Caco-2 (cell line): ENCODE data around the gene ZNF175. TPM values are rescaled to one million over a fixed set of nuclear protein-coding genes. Genes with fewer than 3 reads are reported as not detected.

Experiments used
- BruUV-seq: library from RNA; stranded (reverse); fragments of 400-500 nt; replicated peaks from 2 replicates; lab custom pipeline; 2021; lab: Mats Ljungman, UMichigan
- CTCF ChIA-PET: fragments of 300-600 bp; sonication (Branson Sonifier 250); formaldehyde crosslinking; loops from one replicate; lab custom pipeline; 2022; ENCODE audit warnings: antibody characterized with exemption; lab: Charles Lee
- POLR2A ChIA-PET: fragments of 300-600 bp; sonication (Branson Sonifier 250); formaldehyde crosslinking; loops from one replicate; lab custom pipeline; 2022; ENCODE audit warnings: antibody characterized with exemption; lab: Charles Lee
- DNase-seq, 2 experiments: peaks; one replicate each; pipeline versions ENCODE4 v3.0.0 to v3.0.0-alpha.2; 2020 to 2022
- H3K27me3 ChIP-seq: replicated peaks from 2 replicates; pipeline ENCODE4 v1.6.0; 2011; ENCODE audit warnings: low read length; ENCODE audit not compliant: control insufficient read depth, insufficient read depth
- H3K36me3 ChIP-seq: 2 replicates; pipeline ENCODE4 v1.5.1; 2011; ENCODE audit warnings: low read length; ENCODE audit not compliant: control insufficient read depth, insufficient read depth
- H3K4me1 ChIP-seq: fragments of 250-450 bp; sonication (Bioruptor Pico); 2 replicates; pipeline ENCODE4 v1.5.1; 2020; ENCODE audit warnings: mild to moderate bottlenecking
- H3K4me3 ChIP-seq: 2 replicates; pipeline ENCODE4 v1.5.1; 2011; ENCODE audit warnings: low read depth, mild to moderate bottlenecking, control low read depth, low read length
- H3K9me3 ChIP-seq: fragments of 250-450 bp; sonication (Bioruptor Pico); 2 replicates; pipeline ENCODE4 v1.5.1; 2020; ENCODE audit warnings: mild to moderate bottlenecking, moderate library complexity
- H3K27ac Mint-ChIP-seq: one replicate; pipeline ENCODE4 v1.8.0; 2022; ENCODE audit warnings: mixed read lengths; ENCODE audit not compliant: unreplicated experiment
- H3K27me3 Mint-ChIP-seq: one replicate; pipeline ENCODE4 v1.8.0; 2022; ENCODE audit warnings: mixed read lengths; ENCODE audit not compliant: insufficient read depth, unreplicated experiment
- H3K36me3 Mint-ChIP-seq: one replicate; pipeline ENCODE4 v1.8.0; 2022; ENCODE audit warnings: mild to moderate bottlenecking, mixed read lengths; ENCODE audit not compliant: insufficient read depth, unreplicated experiment
- H3K4me1 Mint-ChIP-seq: one replicate; pipeline ENCODE4 v1.8.0; 2022; ENCODE audit warnings: low read depth, mixed read lengths; ENCODE audit not compliant: unreplicated experiment
- H3K4me3 Mint-ChIP-seq: one replicate; pipeline ENCODE4 v1.8.0; 2022; ENCODE audit warnings: mild to moderate bottlenecking, moderate library complexity, mixed read lengths; ENCODE audit not compliant: unreplicated experiment
- H3K9me3 Mint-ChIP-seq: one replicate; pipeline ENCODE4 v1.8.0; 2022; ENCODE audit warnings: mixed read lengths; ENCODE audit not compliant: unreplicated experiment
- intact Hi-C: fragments of 100-400 bp; cut with micrococcal nuclease; formaldehyde crosslinking; loops from one replicate; pipeline ENCODE4 v1.10.0; 2022; ENCODE audit not compliant: unreplicated experiment
- total RNA-seq: library from RNA; stranded (reverse); gene quantifications from 2 replicates; pipeline ENCODE4 v1.2.3, GENCODE V29; 2022
- TF ChIP-seq, protein P1 (sequence below), 2 experiments: fragments of 200-600 bp in 1 of 2; IDR thresholded peaks; 1 replicate in 1 of 2; 2 replicates in 1 of 2; pipeline versions ENCODE4 v1.5.1 to v1.8.0; 2011 to 2022; ENCODE audit warnings: antibody characterized with exemption in 1 of 2, control low read depth in 1 of 2, inconsistent platforms in 1 of 2, low read depth in 1 of 2, low read length in 1 of 2, mild to moderate bottlenecking in 1 of 2, moderate library complexity in 1 of 2; ENCODE audit not compliant: insufficient read depth in 1 of 2, severe bottlenecking in 1 of 2, unreplicated experiment in 1 of 2

The ZNF175 gene
- total RNA-seq, 1 experiment from 2014 or later = 8.7 TPM

DNA sequence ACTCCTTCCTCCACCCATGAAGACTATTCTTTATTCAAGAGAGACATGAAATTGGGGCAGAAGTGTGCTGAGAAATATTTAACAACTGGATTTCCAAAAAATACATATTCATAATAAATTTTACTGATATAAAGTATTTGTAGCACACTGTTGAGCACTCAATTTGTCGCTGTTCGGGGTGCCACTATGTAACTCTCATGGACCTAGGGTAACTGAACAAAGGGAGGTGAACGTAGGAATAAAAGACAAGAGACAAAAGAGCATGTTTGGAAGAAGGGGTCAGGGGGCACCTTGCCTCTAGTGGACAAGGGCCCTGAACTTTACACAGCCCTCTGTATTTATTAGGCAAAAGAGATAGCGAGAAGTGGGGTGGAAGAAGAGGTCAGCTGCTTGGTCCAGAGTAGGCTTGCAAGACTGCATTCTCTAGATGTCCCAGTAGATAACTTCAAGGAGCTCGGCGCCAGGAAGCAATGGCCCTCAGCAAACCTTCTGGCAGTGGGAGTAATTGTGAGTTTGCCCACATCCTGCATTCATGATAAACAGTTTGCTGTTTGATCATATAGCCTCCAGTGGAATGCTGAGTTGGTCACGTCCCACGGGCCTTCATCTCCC is 4.5 kb upstream of the ZNF175 start:
- POLR2A ChIA-PET = no interaction called here
- BruUV-seq = no TSS peak
- H3K9me3 Mint-ChIP-seq = no peaks in the 10 kb centered on the region
- Histone ChIP-seq H3K4me1 (peaks cover 34% of the 10 kb centered on the region), H3K9me3 (no peaks in the 10 kb centered on the region), H3K4me3 (no peak overlapping the region), H3K36me3 (no peaks in the 10 kb centered on the region), H3K27me3 (no peaks in the 10 kb centered on the region)
- peaks cover 8% of the 10 kb centered on the region for H3K36me3 Mint-ChIP-seq
- H3K27me3 Mint-ChIP-seq = peaks cover 2% of the 10 kb centered on the region
- H3K4me1 Mint-ChIP-seq = peaks cover 17% of the 10 kb centered on the region
- TF ChIP-seq, protein P1, sequence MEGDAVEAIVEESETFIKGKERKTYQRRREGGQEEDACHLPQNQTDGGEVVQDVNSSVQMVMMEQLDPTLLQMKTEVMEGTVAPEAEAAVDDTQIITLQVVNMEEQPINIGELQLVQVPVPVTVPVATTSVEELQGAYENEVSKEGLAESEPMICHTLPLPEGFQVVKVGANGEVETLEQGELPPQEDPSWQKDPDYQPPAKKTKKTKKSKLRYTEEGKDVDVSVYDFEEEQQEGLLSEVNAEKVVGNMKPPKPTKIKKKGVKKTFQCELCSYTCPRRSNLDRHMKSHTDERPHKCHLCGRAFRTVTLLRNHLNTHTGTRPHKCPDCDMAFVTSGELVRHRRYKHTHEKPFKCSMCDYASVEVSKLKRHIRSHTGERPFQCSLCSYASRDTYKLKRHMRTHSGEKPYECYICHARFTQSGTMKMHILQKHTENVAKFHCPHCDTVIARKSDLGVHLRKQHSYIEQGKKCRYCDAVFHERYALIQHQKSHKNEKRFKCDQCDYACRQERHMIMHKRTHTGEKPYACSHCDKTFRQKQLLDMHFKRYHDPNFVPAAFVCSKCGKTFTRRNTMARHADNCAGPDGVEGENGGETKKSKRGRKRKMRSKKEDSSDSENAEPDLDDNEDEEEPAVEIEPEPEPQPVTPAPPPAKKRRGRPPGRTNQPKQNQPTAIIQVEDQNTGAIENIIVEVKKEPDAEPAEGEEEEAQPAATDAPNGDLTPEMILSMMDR (IDR thresholded peaks at IDR 0.05; ENCODE audit: insufficient read depth in 1 of 2, low read depth in 1 of 2, low read length in 1 of 2, severe bottlenecking in 1 of 2, unreplicated experiment in 1 of 2) = no peak
- CTCF ChIA-PET = interaction anchor here (0.9 kb wide), 1 partner anchor 94 kb away, joined by 3 read pairs; no protein-coding TSS in a partner anchor
- intact Hi-C loops = no loop called here
- peak; percentile 53 to 84 for DNase-seq
- no peak overlapping the region for H3K27ac Mint-ChIP-seq
- peak overlapping the region; percentile 2 for H3K4me3 Mint-ChIP-seq

DNA sequence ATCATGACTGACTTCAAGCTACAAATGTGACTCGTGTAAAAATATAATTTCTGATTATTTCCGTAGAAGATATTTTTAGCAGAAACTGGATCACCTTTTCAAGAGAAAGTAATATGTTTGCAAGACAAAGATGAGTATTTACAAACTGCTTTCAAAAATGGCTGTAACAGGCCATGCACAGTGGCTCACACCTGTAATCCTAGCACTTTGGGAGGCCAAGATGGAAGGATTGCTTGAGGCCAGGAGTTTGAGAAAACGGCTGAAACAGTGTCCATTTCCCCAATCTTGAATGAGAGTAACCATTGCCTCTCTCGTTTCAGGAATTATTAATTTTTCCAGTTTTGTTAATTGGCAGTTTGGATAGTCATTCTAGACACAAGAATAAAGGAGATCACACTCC is 3.5 kb upstream of the ZNF175 start:
- Mint-ChIP-seq H3K4me3 (no peak overlapping the region), H3K4me1 (peaks cover 21% of the 10 kb centered on the region), H3K27me3 (peaks cover 2% of the 10 kb centered on the region), H3K27ac (no peak overlapping the region), H3K36me3 (peaks cover 12% of the 10 kb centered on the region), H3K9me3 (no peaks in the 10 kb centered on the region)
- no peak overlapping the region for H3K4me3 ChIP-seq
- H3K9me3 ChIP-seq = no peaks in the 10 kb centered on the region
- no peak for DNase-seq
- TF ChIP-seq, protein P1 (IDR thresholded peaks at IDR 0.05; ENCODE audit: insufficient read depth in 1 of 2, low read depth in 1 of 2, low read length in 1 of 2, severe bottlenecking in 1 of 2, unreplicated experiment in 1 of 2) = no peak
- H3K27me3 ChIP-seq = no peaks in the 10 kb centered on the region
- no peaks in the 10 kb centered on the region for H3K36me3 ChIP-seq
- POLR2A ChIA-PET = no interaction called here
- H3K4me1 ChIP-seq = peaks cover 39% of the 10 kb centered on the region
- BruUV-seq = no TSS peak
- CTCF ChIA-PET = no interaction called here
- intact Hi-C loops = no loop called here

DNA sequence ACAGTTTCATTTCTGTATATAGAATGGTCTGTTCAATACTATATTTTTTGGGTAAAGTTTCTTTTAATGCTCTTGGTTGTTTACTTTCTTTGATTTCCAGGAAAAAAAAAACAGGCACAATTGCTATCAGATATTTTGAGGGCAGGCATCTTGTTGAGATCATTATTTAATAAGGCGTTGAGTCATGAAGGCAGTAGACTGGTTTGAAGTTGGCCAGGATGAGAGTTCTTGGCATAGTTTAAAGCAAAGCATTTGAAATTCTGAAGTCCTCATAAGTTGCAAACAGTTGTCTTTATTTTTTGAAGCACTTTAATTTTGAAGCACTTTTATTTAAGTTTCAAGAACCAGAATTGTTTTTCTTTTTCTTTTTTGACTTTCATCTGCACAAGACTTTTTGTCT is 2.6 kb upstream of the ZNF175 start:
- H3K27me3 ChIP-seq = no peaks in the 10 kb centered on the region

More for the DNA sequence above, 2.6 kb upstream of the ZNF175 start:
- no TSS peak for BruUV-seq
- Mint-ChIP-seq H3K36me3 (peaks cover 16% of the 10 kb centered on the region), H3K27ac (no peak overlapping the region), H3K4me1 (peaks cover 21% of the 10 kb centered on the region), H3K27me3 (peaks cover 2% of the 10 kb centered on the region), H3K4me3 (no peak overlapping the region), H3K9me3 (no peaks in the 10 kb centered on the region)
- intact Hi-C loops = no loop called here
- H3K9me3 ChIP-seq = no peaks in the 10 kb centered on the region
- no peak overlapping the region for H3K4me3 ChIP-seq
- TF ChIP-seq, protein P1 (IDR thresholded peaks at IDR 0.05; ENCODE audit: insufficient read depth in 1 of 2, low read depth in 1 of 2, low read length in 1 of 2, severe bottlenecking in 1 of 2, unreplicated experiment in 1 of 2) = no peak
- peaks cover 39% of the 10 kb centered on the region for H3K4me1 ChIP-seq
- no peaks in the 10 kb centered on the region for H3K36me3 ChIP-seq
- ChIA-PET POLR2A (no interaction called here), CTCF (no interaction called here)
- no peak for DNase-seq
